Ovary (tissue), 3 donors: Measurements from ENCODE around the gene TTLL11.

Experiments
- EP300 ChIP-seq: sonication (generic); formaldehyde crosslinking; IDR thresholded peaks from one replicate; pipeline ENCODE4 v1.6.1; 2017; ENCODE audit warnings: antibody characterized with exemption
- POLR2A ChIP-seq: fragments of 450-650 bp; IDR thresholded peaks from one replicate; pipeline ENCODE4 v1.6.1; 2017; ENCODE audit warnings: antibody characterized with exemption, mild to moderate bottlenecking, moderate library complexity
- TF ChIP-seq, protein P1 (sequence below), 3 donors: fragments of 450-650 bp in 2 of 3; fragments of 200-600 bp in 1 of 3; IDR thresholded peaks; one replicate each; pipeline versions ENCODE4 v1.5.1 to v1.8.0; 2016 to 2022; ENCODE audit warnings: antibody characterized with exemption in 3 of 3, mild to moderate bottlenecking in 1 of 3
- donor health status: DM: no; HTN: no; CAD: no.

GRCh38 chr9:121892706-121893105 is 200.4 kb downstream of the TTLL11 start:
- TF ChIP-seq, protein P1, sequence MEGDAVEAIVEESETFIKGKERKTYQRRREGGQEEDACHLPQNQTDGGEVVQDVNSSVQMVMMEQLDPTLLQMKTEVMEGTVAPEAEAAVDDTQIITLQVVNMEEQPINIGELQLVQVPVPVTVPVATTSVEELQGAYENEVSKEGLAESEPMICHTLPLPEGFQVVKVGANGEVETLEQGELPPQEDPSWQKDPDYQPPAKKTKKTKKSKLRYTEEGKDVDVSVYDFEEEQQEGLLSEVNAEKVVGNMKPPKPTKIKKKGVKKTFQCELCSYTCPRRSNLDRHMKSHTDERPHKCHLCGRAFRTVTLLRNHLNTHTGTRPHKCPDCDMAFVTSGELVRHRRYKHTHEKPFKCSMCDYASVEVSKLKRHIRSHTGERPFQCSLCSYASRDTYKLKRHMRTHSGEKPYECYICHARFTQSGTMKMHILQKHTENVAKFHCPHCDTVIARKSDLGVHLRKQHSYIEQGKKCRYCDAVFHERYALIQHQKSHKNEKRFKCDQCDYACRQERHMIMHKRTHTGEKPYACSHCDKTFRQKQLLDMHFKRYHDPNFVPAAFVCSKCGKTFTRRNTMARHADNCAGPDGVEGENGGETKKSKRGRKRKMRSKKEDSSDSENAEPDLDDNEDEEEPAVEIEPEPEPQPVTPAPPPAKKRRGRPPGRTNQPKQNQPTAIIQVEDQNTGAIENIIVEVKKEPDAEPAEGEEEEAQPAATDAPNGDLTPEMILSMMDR (IDR thresholded peaks at IDR 0.05) = no peak
- TF ChIP-seq POLR2A (no peak), EP300 (no peak)
